Measurements from ENCODE around the gene SFXN2.

- TF ChIP-seq SIN3A (IDR thresholded peaks at IDR 0.05; ENCODE audit: borderline replicate concordance, low read depth, low read length) (no peak), JUND (IDR thresholded peaks at IDR 0.05) (no peak), TAF1 (IDR thresholded peaks at IDR 0.05; ENCODE audit: borderline replicate concordance, low read depth, low read length) (no peak), REST (IDR thresholded peaks at IDR 0.05; ENCODE audit: low read depth, low read length) (no peak)
- TF ChIP-seq, protein P1, sequence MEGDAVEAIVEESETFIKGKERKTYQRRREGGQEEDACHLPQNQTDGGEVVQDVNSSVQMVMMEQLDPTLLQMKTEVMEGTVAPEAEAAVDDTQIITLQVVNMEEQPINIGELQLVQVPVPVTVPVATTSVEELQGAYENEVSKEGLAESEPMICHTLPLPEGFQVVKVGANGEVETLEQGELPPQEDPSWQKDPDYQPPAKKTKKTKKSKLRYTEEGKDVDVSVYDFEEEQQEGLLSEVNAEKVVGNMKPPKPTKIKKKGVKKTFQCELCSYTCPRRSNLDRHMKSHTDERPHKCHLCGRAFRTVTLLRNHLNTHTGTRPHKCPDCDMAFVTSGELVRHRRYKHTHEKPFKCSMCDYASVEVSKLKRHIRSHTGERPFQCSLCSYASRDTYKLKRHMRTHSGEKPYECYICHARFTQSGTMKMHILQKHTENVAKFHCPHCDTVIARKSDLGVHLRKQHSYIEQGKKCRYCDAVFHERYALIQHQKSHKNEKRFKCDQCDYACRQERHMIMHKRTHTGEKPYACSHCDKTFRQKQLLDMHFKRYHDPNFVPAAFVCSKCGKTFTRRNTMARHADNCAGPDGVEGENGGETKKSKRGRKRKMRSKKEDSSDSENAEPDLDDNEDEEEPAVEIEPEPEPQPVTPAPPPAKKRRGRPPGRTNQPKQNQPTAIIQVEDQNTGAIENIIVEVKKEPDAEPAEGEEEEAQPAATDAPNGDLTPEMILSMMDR (IDR thresholded peaks at IDR 0.05): no peak
- TF ChIP-seq, protein P2, sequence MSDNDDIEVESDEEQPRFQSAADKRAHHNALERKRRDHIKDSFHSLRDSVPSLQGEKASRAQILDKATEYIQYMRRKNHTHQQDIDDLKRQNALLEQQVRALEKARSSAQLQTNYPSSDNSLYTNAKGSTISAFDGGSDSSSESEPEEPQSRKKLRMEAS (IDR thresholded peaks at IDR 0.05; ENCODE audit: low read depth): no peak
These were observed 37.7 kb upstream of the SFXN2 start for GRCh38 chr10:102676534-102677315.
